Small intestine (tissue), 4 donors: ENCODE data around the gene ZNF23. TPM values are rescaled to one million over a fixed set of nuclear protein-coding genes. Genes with fewer than 3 reads are reported as not detected.

ENCODE experiments used
- polyA plus RNA-seq, 4 donors: library from polyadenylated mRNA; stranded (reverse) in 3 of 4; unstranded in 1 of 4; fragments of 200-250 nt in 3 of 4; fragments of 120-200 nt in 1 of 4; gene quantifications; one replicate each; pipeline versions ENCODE4 v1.2.1 to v1.2.3, GENCODE V29; 2013
- donor health status: healthy with polysubstance abuse.
- donor health status: Bipolar disorder and iron deficiency.
- donor health status: healthy.

The ZNF23 gene
- polyA plus RNA-seq, 4 donors = 3.5 to 10.8 (median 4.9) TPM

Other genes starting within 250 kb of the ZNF23 start
- 1 to 10 TPM in 1 of 4 donors, under 1 TPM in 1, not detected in 2; 0.12 to 3.1 TPM for gene HYDIN, start 231.5 kb downstream of the ZNF23 start, polyA plus RNA-seq
- gene CMTR2, start 172.8 kb downstream of the ZNF23 start, polyA plus RNA-seq = 10 to 100 TPM in 3 of 4 donors, 1 to 10 TPM in 1; 8.7 to 36.3 (median 12.6) TPM
- 1 to 10 TPM in 1 of 4 donors, not detected in 3; 3.3 TPM for gene CALB2, start 103.5 kb downstream of the ZNF23 start, polyA plus RNA-seq
- not detected for gene TLE7, start 20.2 kb downstream of the ZNF23 start, polyA plus RNA-seq
- 1 to 10 TPM; 1.3 to 8.3 (median 1.9) TPM for gene ZNF19, start 27.1 kb upstream of the ZNF23 start, polyA plus RNA-seq
- gene CHST4, start 64.2 kb upstream of the ZNF23 start, polyA plus RNA-seq = under 1 TPM in 2 of 4 donors, not detected in 2; 0.06 to 0.15 TPM
- gene TAT, start 114.8 kb upstream of the ZNF23 start, polyA plus RNA-seq = under 1 TPM; 0.10 to 0.54 (median 0.26) TPM
- gene MARVELD3, start 163.9 kb upstream of the ZNF23 start, polyA plus RNA-seq = 10 to 100 TPM; 29.5 to 96.6 (median 40.6) TPM